Activated B cell treated with CpG ODN at 0.5 μM for 24 hours (primary cell): ENCODE results near the gene MFRP. TPM values are rescaled to one million over a fixed set of nuclear protein-coding genes. Genes with fewer than 3 reads are reported as not detected.

ENCODE experiments used
- ATAC-seq: fragments of 200-7000 bp; cut with Tn5 transposase; one replicate; pipeline ENCODE4 v1.10.0; 2021; ENCODE audit warnings: low read depth, mild to moderate bottlenecking, moderate library complexity
- CTCF ChIA-PET: fragments of 350-600 bp; sonication (Branson Sonifier 250); formaldehyde crosslinking; loops from one replicate; lab custom pipeline; 2021; ENCODE audit warnings: antibody characterized with exemption; lab: Charles Lee
- POLR2A ChIA-PET: fragments of 350-600 bp; sonication (Branson Sonifier 250); formaldehyde crosslinking; loops from one replicate; lab custom pipeline; 2021; ENCODE audit warnings: antibody characterized with exemption; lab: Charles Lee
- DNase-seq: peaks from one replicate; pipeline ENCODE4 v3.0.0; 2022
- H3K27ac Mint-ChIP-seq: one replicate; pipeline ENCODE4 v1.8.0; 2020; ENCODE audit warnings: mixed read lengths
- H3K27me3 Mint-ChIP-seq: one replicate; pipeline ENCODE4 v1.8.0; 2021; ENCODE audit warnings: mixed read lengths
- H3K36me3 Mint-ChIP-seq: one replicate; pipeline ENCODE4 v1.8.0; 2021; ENCODE audit warnings: low read depth, mixed read lengths
- H3K4me1 Mint-ChIP-seq: one replicate; pipeline ENCODE4 v1.8.0; 2021; ENCODE audit warnings: mixed read lengths
- H3K4me3 Mint-ChIP-seq: one replicate; pipeline ENCODE4 v1.8.0; 2020; ENCODE audit warnings: mild to moderate bottlenecking, mixed read lengths
- H3K9me3 Mint-ChIP-seq: one replicate; pipeline ENCODE4 v1.8.0; 2020; ENCODE audit warnings: mixed read lengths
- intact Hi-C: fragments of 100-400 bp; cut with micrococcal nuclease; formaldehyde crosslinking; loops from one replicate; pipeline ENCODE4 v1.15.1; 2024
- total RNA-seq: library from RNA; stranded (reverse); gene quantifications from 2 replicates; pipeline ENCODE4 v1.2.3, GENCODE V29; 2022
- TF ChIP-seq, protein P1 (sequence below): fragments of 200-600 bp; IDR thresholded peaks from one replicate; pipeline ENCODE4 v1.8.0; 2022; ENCODE audit warnings: antibody characterized with exemption, mild to moderate bottlenecking

The MFRP gene
- total RNA-seq, 1 donor from 2014 or later: not detected

DNA sequence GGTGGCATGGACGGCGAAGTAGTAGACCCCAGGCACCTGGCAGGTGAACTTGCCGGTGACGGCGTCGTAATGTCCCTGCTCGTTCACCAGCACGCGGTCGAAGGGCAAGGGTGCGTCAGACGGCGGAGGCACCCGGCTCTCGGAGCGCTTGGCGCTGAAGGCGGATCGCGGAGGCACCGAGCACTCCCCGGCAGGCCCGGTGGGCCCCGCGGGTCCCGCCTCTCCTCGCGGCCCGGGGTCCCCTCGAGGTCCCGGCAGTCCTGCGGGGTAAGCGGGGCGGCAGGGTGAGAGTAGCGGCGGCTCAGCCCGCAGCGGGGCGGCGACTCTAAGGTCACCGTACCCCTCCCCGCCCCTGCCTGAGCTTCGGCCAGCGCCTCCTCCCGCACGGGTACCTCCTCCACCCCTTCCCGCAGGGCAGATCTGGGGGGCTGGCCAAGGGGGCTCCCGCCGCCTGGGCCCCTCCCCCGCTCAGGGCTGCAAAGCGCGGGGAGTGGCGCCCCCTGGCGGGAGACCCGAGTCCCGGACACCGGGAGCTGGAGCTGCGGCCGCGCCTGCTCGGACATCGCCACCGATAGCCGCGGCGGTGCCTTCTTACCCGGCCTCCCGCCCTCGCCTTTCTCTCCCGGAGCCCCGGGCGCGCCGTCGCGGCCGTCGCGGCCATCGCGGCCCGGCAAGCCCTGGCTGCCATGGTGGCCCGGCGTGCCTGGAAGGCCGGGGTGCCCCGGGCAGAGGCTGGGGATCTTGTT lies 6.7 kb downstream of the MFRP start:
- intact Hi-C loops: loop anchor here (1.0 kb wide), 1 partner anchor 17 kb away; no protein-coding TSS in a partner anchor
- Mint-ChIP-seq H3K4me1 (peaks cover 31% of the 10 kb centered on the region), H3K9me3 (no peaks in the 10 kb centered on the region), H3K4me3 (no peak overlapping the region), H3K27me3 (peaks cover 36% of the 10 kb centered on the region), H3K27ac (no peak overlapping the region), H3K36me3 (peaks cover 11% of the 10 kb centered on the region)
- ATAC-seq (peak; percentile 16), DNase-seq (peak; percentile 19)
- TF ChIP-seq, protein P1, sequence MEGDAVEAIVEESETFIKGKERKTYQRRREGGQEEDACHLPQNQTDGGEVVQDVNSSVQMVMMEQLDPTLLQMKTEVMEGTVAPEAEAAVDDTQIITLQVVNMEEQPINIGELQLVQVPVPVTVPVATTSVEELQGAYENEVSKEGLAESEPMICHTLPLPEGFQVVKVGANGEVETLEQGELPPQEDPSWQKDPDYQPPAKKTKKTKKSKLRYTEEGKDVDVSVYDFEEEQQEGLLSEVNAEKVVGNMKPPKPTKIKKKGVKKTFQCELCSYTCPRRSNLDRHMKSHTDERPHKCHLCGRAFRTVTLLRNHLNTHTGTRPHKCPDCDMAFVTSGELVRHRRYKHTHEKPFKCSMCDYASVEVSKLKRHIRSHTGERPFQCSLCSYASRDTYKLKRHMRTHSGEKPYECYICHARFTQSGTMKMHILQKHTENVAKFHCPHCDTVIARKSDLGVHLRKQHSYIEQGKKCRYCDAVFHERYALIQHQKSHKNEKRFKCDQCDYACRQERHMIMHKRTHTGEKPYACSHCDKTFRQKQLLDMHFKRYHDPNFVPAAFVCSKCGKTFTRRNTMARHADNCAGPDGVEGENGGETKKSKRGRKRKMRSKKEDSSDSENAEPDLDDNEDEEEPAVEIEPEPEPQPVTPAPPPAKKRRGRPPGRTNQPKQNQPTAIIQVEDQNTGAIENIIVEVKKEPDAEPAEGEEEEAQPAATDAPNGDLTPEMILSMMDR: no peak
- ChIA-PET POLR2A (no interaction called here), CTCF (interaction anchor here (0.6 to 3.3 kb wide), 6 partner anchors 9 to 272 kb away, joined by 3 to 38 read pairs (median 4); partner anchors contain the start of gene VPS11)

- no peak overlapping the region for H3K27ac Mint-ChIP-seq
These were observed 7.4 kb downstream of the MFRP start for GRCh38 chr11:119338965-119339588.

DNA sequence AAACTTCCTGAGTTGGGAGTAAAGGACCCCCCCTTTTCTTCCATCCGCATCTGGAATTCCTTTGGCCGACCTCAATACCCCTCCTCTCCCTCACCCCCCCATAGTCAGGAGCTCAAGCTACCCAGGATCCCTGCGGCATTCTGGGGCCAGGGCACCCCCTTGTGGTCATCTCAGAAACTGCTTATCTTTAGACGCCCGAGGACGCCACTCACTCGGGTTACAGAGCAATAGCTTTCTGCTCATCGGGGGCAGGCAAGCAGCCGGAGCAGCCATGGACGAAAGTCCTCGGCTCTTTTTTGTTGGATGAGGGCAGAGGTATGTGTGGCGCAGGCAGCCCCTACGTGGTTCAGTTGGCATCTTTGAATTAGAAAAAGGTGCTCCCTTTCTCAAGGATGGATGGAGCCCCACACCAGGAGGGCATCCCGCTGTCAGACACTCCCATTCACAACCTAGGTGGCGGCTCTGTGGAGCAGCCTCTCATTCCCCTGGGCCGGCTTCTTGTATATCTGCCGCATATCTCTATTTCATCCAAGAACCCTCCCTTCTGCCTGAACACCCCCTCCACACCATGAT lies 8.1 kb downstream of the MFRP start:
- Mint-ChIP-seq H3K27ac (no peak overlapping the region), H3K27me3 (peaks cover 26% of the 10 kb centered on the region), H3K4me1 (peaks cover 38% of the 10 kb centered on the region), H3K4me3 (peak overlapping the region; percentile 24), H3K9me3 (no peaks in the 10 kb centered on the region), H3K36me3 (peaks cover 15% of the 10 kb centered on the region)
- TF ChIP-seq, protein P1: no peak
- POLR2A ChIA-PET: interaction anchor here (0.6 to 1.4 kb wide), 5 partner anchors 12 to 270 kb away, joined by 3 to 7 read pairs (median 3); partner anchors contain the start of genes DPAGT1, MCAM and VPS11
- CTCF ChIA-PET: interaction anchor here (0.6 to 3.3 kb wide), 13 partner anchors 11 to 1124 kb away, joined by 3 to 38 read pairs (median 4); partner anchors contain the start of genes HMBS, USP2 and VPS11
- ATAC-seq: peak; percentile 23
- peak; percentile 39 for DNase-seq
- intact Hi-C loops: loop anchor here (1.0 kb wide), 1 partner anchor 43 kb away; the partner anchor contains the start of gene USP2

More at GRCh38 chr11:119338965-119339588, 7.4 kb downstream of the MFRP start:
- intact Hi-C loops: loop anchor here (1.0 kb wide), 1 partner anchor 42 kb away; the partner anchor contains the start of gene USP2
- TF ChIP-seq, protein P1: no peak
- no peak for ATAC-seq
- DNase-seq: no peak
- peaks cover 35% of the 10 kb centered on the region for H3K4me1 Mint-ChIP-seq
- no peak overlapping the region for H3K4me3 Mint-ChIP-seq
- H3K9me3 Mint-ChIP-seq: no peaks in the 10 kb centered on the region
- peaks cover 15% of the 10 kb centered on the region for H3K36me3 Mint-ChIP-seq
- POLR2A ChIA-PET: interaction anchor here (1.0 kb wide), 2 partner anchors 11 to 22 kb away, joined by 3 read pairs; partner anchors contain the start of gene MCAM
- H3K27me3 Mint-ChIP-seq: peaks cover 30% of the 10 kb centered on the region
- CTCF ChIA-PET: interaction anchor here (0.6 to 3.3 kb wide), 11 partner anchors 9 to 271 kb away, joined by 3 to 38 read pairs (median 4); partner anchors contain the start of genes USP2 and VPS11

- CTCF ChIA-PET: interaction anchor here (0.6 to 3.3 kb wide), 10 partner anchors 10 to 1123 kb away, joined by 3 to 38 read pairs (median 4); partner anchors contain the start of gene HMBS
- Mint-ChIP-seq H3K36me3 (peaks cover 15% of the 10 kb centered on the region), H3K4me3 (no peak overlapping the region), H3K27ac (no peak overlapping the region), H3K27me3 (peaks cover 21% of the 10 kb centered on the region), H3K4me1 (peaks cover 40% of the 10 kb centered on the region), H3K9me3 (no peaks in the 10 kb centered on the region)
- intact Hi-C loops: loop anchor here (1.0 kb wide), 1 partner anchor 44 kb away; the partner anchor contains the start of gene USP2
- ATAC-seq: no peak
- TF ChIP-seq, protein P1: no peak
- DNase-seq: no peak
- POLR2A ChIA-PET: interaction anchor here (0.6 to 1.4 kb wide), 5 partner anchors 13 to 270 kb away, joined by 3 to 7 read pairs (median 3); partner anchors contain the start of genes DPAGT1, MCAM and VPS11
These were observed 8.8 kb downstream of the MFRP start for GRCh38 chr11:119337581-119338317.
